ENCODE measurements around the gene EZH1. TPM values are rescaled to one million over a fixed set of nuclear protein-coding genes. Genes with fewer than 3 reads are reported as not detected.

EZH1 gene
- total RNA-seq, 1 donor = 80.9 TPM

- Histone ChIP-seq H3K27me3 (ENCODE audit: insufficient read depth, low read length) (no peaks in the 10 kb centered on the region), H3K4me3 (ENCODE audit: low read length) (no peak overlapping the region), H3K4me1 (ENCODE audit: insufficient read depth, low read length) (peaks cover 27% of the 10 kb centered on the region)
These were observed 39.9 kb downstream of the EZH1 start for GRCh38 chr17:42704837-42705494.

DNA sequence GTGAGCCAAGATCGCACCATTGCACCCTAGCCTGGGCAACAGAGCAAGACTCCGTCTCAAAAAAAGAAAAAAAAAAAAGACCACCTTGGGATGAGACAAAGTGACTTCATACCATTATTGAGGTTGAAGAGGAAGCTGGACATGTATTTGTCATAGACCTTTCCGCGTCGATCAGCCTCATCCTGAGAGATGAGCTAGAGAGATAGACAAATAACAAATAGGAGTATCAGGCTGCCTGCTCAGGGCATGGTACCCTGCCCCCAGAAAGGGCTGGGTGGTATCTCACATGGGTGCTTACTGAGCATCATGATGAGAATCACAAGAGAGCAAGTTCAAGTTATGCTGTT, 40.4 kb downstream of the EZH1 start:
- H3K27me3 ChIP-seq (ENCODE audit: insufficient read depth, low read length) = no peaks in the 10 kb centered on the region
- H3K4me3 ChIP-seq (ENCODE audit: low read length) = no peak overlapping the region
- H3K9me3 ChIP-seq (ENCODE audit: low read depth, low read length) = no peaks in the 10 kb centered on the region
- H3K4me1 ChIP-seq (ENCODE audit: insufficient read depth, low read length) = peaks cover 27% of the 10 kb centered on the region

More at GRCh38 chr17:42704837-42705494, 39.9 kb downstream of the EZH1 start:
- no peaks in the 10 kb centered on the region for H3K9me3 ChIP-seq (ENCODE audit: low read depth, low read length)

GRCh38 chr17:42702446-42702845, 42.4 kb downstream of the EZH1 start:
- H3K9me3 ChIP-seq (ENCODE audit: low read depth, low read length) = no peaks in the 10 kb centered on the region
- H3K27me3 ChIP-seq (ENCODE audit: insufficient read depth, low read length) = no peaks in the 10 kb centered on the region
- H3K4me3 ChIP-seq (ENCODE audit: low read length) = no peak overlapping the region
- H3K4me1 ChIP-seq (ENCODE audit: insufficient read depth, low read length) = peaks cover 23% of the 10 kb centered on the region

DNA sequence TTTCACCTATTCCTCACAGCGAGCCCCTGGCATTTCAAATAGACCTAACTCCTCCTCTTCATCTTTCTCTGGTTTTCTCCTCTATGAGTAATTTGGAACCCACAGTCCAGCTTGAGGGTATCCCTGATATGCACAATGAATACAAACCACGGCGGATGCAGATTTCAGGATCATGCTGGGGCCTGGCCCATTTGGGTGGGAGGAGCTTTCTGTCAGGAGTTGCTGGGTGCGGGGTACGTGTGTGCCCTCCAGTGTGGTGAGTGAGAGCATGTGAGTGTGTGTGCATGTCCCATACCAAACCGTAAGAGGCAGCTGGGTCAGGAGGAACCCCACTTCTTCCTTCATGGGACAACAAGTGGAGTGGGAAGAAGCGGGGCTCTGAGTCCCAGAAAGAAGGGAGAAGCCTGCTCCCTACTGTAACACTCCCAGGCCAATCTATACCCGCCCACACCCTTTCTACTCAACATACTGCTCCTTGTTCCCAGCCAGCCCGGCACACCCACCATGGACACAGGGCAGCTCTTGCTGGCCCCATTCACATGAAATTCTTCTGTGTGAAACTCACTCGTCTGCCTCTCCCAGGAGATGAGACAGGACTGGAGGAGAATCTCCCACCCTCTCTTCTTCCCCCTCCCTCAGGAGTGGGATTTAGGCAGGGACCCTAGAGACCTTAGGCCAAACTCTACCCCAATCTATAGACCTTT, 44.1 kb downstream of the EZH1 start:
- no peak overlapping the region for H3K4me3 ChIP-seq (ENCODE audit: low read length)
- no peaks in the 10 kb centered on the region for H3K9me3 ChIP-seq (ENCODE audit: low read depth, low read length)

GRCh38 chr17:42699415-42699740, 45.5 kb downstream of the EZH1 start:
- no peaks in the 10 kb centered on the region for H3K27me3 ChIP-seq (ENCODE audit: insufficient read depth, low read length)
- H3K4me3 ChIP-seq (ENCODE audit: low read length) = no peak overlapping the region
- H3K9me3 ChIP-seq (ENCODE audit: low read depth, low read length) = no peaks in the 10 kb centered on the region
- peaks cover 3% of the 10 kb centered on the region for H3K4me1 ChIP-seq (ENCODE audit: insufficient read depth, low read length)

More for the DNA sequence above, 44.1 kb downstream of the EZH1 start:
- Histone ChIP-seq H3K27me3 (ENCODE audit: insufficient read depth, low read length) (no peaks in the 10 kb centered on the region), H3K4me1 (ENCODE audit: insufficient read depth, low read length) (peaks cover 7% of the 10 kb centered on the region)

DNA sequence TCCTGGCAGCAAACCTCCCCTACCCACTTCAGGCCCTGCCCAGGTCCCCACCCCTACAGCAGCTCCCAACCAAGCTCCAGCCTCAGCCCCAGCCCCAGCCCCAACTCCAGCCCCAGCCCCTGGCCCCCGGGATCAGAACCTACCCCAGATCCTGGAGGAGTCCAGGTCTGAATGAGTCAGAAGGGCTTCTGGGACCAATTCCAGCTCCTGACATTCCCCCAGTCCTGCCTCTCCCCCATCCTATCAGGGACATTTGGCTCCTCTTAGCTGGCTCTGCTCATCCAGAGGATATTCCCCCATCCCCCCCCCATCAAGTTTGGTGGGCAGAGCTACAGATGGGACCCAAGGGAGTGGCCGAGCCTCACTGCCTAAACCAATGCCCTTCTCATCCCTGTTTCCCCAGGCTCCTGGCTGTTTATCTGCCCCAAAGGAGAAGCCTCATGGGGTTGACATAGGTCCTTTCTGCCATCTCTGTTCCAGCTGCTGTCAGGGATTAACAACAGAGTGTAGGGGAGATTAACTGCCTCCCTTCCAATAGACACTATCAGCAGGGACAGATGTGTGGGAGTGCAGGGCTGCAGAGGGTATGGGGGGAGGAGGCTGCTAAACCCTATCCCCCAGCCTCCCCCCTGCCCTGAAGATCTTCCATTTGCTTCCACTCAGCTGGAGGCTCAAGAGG, 46.0 kb downstream of the EZH1 start:
- no peak overlapping the region for H3K4me3 ChIP-seq (ENCODE audit: low read length)

GRCh38 chr17:42697108-42697811, 47.6 kb downstream of the EZH1 start:
- no peak overlapping the region for H3K4me3 ChIP-seq (ENCODE audit: low read length)
- no peaks in the 10 kb centered on the region for H3K9me3 ChIP-seq (ENCODE audit: low read depth, low read length)
- H3K27me3 ChIP-seq (ENCODE audit: insufficient read depth, low read length) = no peaks in the 10 kb centered on the region
- no peaks in the 10 kb centered on the region for H3K4me1 ChIP-seq (ENCODE audit: insufficient read depth, low read length)

More for the DNA sequence above, 46.0 kb downstream of the EZH1 start:
- Histone ChIP-seq H3K4me1 (ENCODE audit: insufficient read depth, low read length) (peaks cover 3% of the 10 kb centered on the region), H3K27me3 (ENCODE audit: insufficient read depth, low read length) (no peaks in the 10 kb centered on the region), H3K9me3 (ENCODE audit: low read depth, low read length) (no peaks in the 10 kb centered on the region)

DNA sequence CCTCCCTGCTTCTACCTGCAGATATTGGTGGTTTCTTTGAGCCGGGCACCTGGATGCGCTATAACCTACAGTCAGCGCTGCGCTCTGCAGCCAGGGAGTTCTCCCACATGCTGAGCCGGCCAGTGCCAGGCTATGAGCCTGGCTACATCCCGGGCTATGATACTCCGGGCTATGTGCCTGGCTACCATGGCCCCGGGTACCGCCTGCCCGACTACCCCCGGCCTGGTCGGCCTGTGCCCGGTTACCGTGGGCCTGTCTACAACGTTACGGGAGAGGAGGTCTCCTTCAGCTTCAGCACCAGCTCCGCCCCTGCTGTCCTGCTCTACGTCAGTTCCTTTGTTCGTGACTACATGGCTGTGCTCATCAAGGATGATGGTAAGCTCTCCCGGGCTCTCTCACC, 49.3 kb downstream of the EZH1 start:
- Histone ChIP-seq H3K4me1 (ENCODE audit: insufficient read depth, low read length) (no peaks in the 10 kb centered on the region), H3K27me3 (ENCODE audit: insufficient read depth, low read length) (no peaks in the 10 kb centered on the region), H3K4me3 (ENCODE audit: low read length) (no peak overlapping the region), H3K9me3 (ENCODE audit: low read depth, low read length) (no peaks in the 10 kb centered on the region)

DNA sequence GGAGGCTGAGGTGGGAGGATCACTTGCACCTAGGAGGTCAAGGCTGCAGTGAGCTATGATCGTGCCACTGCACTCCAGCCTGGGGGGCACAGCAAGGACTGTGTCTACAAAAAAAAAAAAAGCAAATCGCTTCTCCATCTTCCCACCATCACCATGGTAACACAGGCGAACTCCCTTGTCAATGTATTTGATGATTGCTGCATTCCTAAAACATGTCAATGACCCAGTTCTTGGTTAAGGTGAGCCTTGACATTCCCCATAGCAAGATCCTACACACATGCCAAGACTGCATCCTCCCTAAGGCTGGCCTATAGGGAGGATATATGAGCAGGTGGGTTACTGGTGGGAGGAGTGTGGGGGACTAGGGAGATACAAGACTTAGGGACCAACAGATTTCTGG, 50.3 kb downstream of the EZH1 start:
- H3K9me3 ChIP-seq (ENCODE audit: low read depth, low read length) = no peaks in the 10 kb centered on the region
- no peak overlapping the region for H3K4me3 ChIP-seq (ENCODE audit: low read length)
- H3K27me3 ChIP-seq (ENCODE audit: insufficient read depth, low read length) = no peaks in the 10 kb centered on the region
- no peaks in the 10 kb centered on the region for H3K4me1 ChIP-seq (ENCODE audit: insufficient read depth, low read length)

DNA sequence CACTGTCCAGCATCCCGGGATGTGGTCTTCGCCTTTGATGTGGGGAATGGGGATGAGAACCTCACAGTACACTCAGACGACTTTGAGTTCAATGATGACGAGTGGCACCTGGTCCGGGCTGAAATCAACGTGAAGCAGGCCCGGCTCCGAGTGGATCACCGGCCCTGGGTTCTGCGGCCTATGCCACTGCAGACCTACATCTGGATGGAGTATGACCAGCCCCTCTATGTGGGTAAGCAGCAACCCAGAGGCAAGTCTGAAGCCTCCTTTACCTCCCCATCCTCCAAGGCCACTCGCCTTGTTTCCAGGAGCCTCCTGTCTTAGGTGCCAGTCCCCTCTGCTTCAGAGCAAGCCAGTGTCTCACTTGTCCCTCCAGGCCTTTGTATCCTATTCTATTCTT, 52.4 kb downstream of the EZH1 start:
- H3K27me3 ChIP-seq (ENCODE audit: insufficient read depth, low read length) = no peaks in the 10 kb centered on the region
- H3K4me1 ChIP-seq (ENCODE audit: insufficient read depth, low read length) = no peaks in the 10 kb centered on the region

GRCh38 chr17:42691021-42691545, 53.8 kb downstream of the EZH1 start:
- Histone ChIP-seq H3K4me3 (ENCODE audit: low read length) (no peak overlapping the region), H3K27me3 (ENCODE audit: insufficient read depth, low read length) (no peaks in the 10 kb centered on the region), H3K9me3 (ENCODE audit: low read depth, low read length) (no peaks in the 10 kb centered on the region), H3K4me1 (ENCODE audit: insufficient read depth, low read length) (no peaks in the 10 kb centered on the region)

More for the DNA sequence above, 52.4 kb downstream of the EZH1 start:
- Histone ChIP-seq H3K4me3 (ENCODE audit: low read length) (no peak overlapping the region), H3K9me3 (ENCODE audit: low read depth, low read length) (no peaks in the 10 kb centered on the region)

DNA sequence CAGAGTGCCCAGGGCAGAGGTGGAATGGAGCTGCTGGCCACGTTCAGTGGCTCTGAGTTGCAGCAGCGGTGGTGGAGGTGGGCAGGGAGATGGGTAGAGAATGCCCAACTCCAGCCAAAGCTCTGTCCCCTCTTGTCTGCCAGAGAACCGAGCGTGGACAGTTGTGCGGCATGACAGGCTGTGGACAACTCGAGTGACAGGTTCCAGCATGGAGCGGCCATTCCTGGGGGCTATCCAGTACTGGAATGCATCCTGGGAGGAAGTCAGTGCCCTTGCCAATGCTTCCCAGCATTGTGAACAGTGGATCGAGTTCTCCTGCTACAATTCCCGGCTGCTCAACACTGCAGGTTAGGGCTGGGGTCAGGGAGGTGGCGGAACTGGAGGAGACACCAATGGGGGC, 54.2 kb downstream of the EZH1 start:
- H3K4me1 ChIP-seq (ENCODE audit: insufficient read depth, low read length) = no peaks in the 10 kb centered on the region
- no peaks in the 10 kb centered on the region for H3K27me3 ChIP-seq (ENCODE audit: insufficient read depth, low read length)
- H3K4me3 ChIP-seq (ENCODE audit: low read length) = no peak overlapping the region
- no peaks in the 10 kb centered on the region for H3K9me3 ChIP-seq (ENCODE audit: low read depth, low read length)

DNA sequence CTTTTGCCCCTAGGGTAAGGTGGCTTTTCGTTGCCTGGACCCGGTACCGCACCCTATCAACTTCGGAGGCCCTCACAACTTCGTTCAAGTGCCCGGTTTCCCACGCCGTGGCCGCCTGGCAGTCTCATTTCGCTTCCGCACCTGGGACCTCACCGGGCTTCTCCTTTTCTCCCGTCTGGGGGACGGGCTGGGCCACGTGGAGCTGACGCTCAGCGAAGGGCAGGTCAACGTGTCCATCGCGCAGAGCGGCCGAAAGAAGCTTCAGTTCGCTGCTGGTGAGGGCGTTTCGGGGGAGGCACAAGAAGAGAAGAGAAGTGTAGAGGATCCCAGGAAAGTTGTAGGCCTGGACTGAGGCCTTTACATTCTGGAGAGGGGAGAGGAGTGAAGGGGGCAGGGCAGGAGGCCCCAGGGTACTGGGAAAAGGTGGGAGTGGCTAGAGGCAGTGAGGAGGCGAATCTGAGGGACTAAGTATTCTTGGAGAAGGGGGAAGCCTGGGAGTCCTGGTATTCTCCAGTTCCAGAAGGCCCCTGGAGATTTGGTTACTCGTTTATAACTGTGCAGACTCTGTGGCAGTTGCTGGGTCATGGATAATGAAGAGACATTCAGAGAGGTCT, 57.0 kb downstream of the EZH1 start:
- peaks cover 6% of the 10 kb centered on the region for H3K4me1 ChIP-seq (ENCODE audit: insufficient read depth, low read length)
- no peak overlapping the region for H3K4me3 ChIP-seq (ENCODE audit: low read length)
- no peaks in the 10 kb centered on the region for H3K9me3 ChIP-seq (ENCODE audit: low read depth, low read length)
- peaks cover 11% of the 10 kb centered on the region for H3K27me3 ChIP-seq (ENCODE audit: insufficient read depth, low read length)

- Histone ChIP-seq H3K4me1 (ENCODE audit: insufficient read depth, low read length) (peaks cover 18% of the 10 kb centered on the region), H3K4me3 (ENCODE audit: low read length) (no peak overlapping the region), H3K27me3 (ENCODE audit: insufficient read depth, low read length) (peaks cover 23% of the 10 kb centered on the region), H3K9me3 (ENCODE audit: low read depth, low read length) (no peaks in the 10 kb centered on the region)
These were observed 58.2 kb downstream of the EZH1 start for GRCh38 chr17:42686520-42687128.

Data from mononuclear cell (primary cell).